GM13976 (cell line): Measurements from ENCODE around the gene SUOX.

Experiments used
- DNase-seq: peaks from one replicate; pipeline ENCODE4 v3.0.0; 2012; ENCODE audit warnings: low spot score
- in situ Hi-C: fragments of 300-500 bp; cut with MboI; formaldehyde crosslinking; loops from one replicate; pipeline ENCODE4 v1.12.0; 2022; ENCODE audit warnings: low sequenced_read_pairs, mixed read lengths, inconsistent platforms; ENCODE audit not compliant: unreplicated experiment
- TF ChIP-seq, protein P1 (sequence below): IDR thresholded peaks from 2 replicates; pipeline ENCODE4 v1.5.1; 2012; ENCODE audit warnings: borderline replicate concordance, mild to moderate bottlenecking; ENCODE audit not compliant: insufficient read depth; ENCODE audit errors: extremely low read depth, missing control alignments, control extremely low read depth

The SUOX gene

GRCh38 chr12:56046027-56046780 is 49.1 kb downstream of the SUOX start:
- TF ChIP-seq, protein P1, sequence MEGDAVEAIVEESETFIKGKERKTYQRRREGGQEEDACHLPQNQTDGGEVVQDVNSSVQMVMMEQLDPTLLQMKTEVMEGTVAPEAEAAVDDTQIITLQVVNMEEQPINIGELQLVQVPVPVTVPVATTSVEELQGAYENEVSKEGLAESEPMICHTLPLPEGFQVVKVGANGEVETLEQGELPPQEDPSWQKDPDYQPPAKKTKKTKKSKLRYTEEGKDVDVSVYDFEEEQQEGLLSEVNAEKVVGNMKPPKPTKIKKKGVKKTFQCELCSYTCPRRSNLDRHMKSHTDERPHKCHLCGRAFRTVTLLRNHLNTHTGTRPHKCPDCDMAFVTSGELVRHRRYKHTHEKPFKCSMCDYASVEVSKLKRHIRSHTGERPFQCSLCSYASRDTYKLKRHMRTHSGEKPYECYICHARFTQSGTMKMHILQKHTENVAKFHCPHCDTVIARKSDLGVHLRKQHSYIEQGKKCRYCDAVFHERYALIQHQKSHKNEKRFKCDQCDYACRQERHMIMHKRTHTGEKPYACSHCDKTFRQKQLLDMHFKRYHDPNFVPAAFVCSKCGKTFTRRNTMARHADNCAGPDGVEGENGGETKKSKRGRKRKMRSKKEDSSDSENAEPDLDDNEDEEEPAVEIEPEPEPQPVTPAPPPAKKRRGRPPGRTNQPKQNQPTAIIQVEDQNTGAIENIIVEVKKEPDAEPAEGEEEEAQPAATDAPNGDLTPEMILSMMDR = no peak
- DNase-seq = no peak
- in situ Hi-C loops = no loop called here

GRCh38 chr12:56053407-56053893 is 56.4 kb downstream of the SUOX start:
- DNase-seq = no peak
- in situ Hi-C loops = no loop called here
- TF ChIP-seq, protein P1 = no peak
